ENCODE data around the gene SELENOM.

DNA sequence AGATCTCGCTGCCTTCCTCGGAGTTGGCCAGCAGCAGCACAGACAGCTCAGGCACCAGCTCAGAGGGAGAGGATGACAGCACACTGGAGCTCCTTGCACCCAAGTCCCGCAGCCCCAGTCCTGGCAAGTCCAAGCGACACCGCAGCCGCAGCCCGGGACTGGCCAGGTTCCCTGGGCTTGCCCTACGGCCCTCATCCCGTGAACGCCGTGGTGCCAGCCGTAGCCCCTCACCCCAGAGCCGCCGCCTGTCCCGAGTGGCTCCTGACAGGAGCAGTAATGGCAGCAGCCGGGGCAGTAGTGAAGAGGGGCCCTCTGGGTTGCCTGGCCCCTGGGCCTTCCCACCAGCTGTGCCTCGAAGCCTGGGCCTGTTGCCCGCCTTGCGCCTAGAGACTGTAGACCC lies 26.5 kb upstream of the SELENOM start:
- TF ChIP-seq, protein P1, sequence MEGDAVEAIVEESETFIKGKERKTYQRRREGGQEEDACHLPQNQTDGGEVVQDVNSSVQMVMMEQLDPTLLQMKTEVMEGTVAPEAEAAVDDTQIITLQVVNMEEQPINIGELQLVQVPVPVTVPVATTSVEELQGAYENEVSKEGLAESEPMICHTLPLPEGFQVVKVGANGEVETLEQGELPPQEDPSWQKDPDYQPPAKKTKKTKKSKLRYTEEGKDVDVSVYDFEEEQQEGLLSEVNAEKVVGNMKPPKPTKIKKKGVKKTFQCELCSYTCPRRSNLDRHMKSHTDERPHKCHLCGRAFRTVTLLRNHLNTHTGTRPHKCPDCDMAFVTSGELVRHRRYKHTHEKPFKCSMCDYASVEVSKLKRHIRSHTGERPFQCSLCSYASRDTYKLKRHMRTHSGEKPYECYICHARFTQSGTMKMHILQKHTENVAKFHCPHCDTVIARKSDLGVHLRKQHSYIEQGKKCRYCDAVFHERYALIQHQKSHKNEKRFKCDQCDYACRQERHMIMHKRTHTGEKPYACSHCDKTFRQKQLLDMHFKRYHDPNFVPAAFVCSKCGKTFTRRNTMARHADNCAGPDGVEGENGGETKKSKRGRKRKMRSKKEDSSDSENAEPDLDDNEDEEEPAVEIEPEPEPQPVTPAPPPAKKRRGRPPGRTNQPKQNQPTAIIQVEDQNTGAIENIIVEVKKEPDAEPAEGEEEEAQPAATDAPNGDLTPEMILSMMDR (IDR thresholded peaks at IDR 0.05; ENCODE audit: insufficient read depth, low read depth, low read length), result no peak
- TF ChIP-seq EZH2 (IDR thresholded peaks at IDR 0.05; ENCODE audit: insufficient read depth, low read length), result no peak
